K562 (cell line): Measurements from ENCODE around the gene RPLP2. TPM values are rescaled to one million over a fixed set of nuclear protein-coding genes. Genes with fewer than 3 reads are reported as not detected.
A peak's percentile ranks its signal among the peaks of the same experiment; 100 is the strongest.

ENCODE experiments used
- ATAC-seq: fragments of 200-7000 bp; cut with Tn5 transposase; 3 replicates; pipeline ENCODE4 v1.9.1; 2020; ENCODE audit warnings: moderate library complexity
- BruUV-seq: library from RNA; stranded (reverse); fragments of 400-500 nt; replicated peaks from 2 replicates; lab custom pipeline; 2021; lab: Mats Ljungman, UMichigan
- CTCF ChIA-PET: fragments of 300-600 bp; formaldehyde crosslinking; extraction: SDS; loops from one replicate; lab custom pipeline; 2021; ENCODE audit warnings: low intra/inter-chr PET ratio; lab: Yijun Ruan, JAX
- POLR2A ChIA-PET: fragments of 300-600, 350-650 bp; sonication (Branson Sonifier 250); formaldehyde crosslinking; extraction: SDS; loops from one replicate; lab custom pipeline; 2021; ENCODE audit warnings: antibody characterized with exemption, inconsistent platforms; lab: Yijun Ruan, JAX
- DNase-seq, 4 experiments: peaks; one replicate each; pipeline versions ENCODE4 v3.0.0 to v3.0.0-alpha.2; 2011 to 2018; ENCODE audit warnings: low spot score in 3 of 4, mixed read lengths in 3 of 4; ENCODE audit errors: extremely low read depth in 1 of 4
- FAIRE-seq: peaks from 2 replicates; lab custom pipeline; 2011; peaks lifted over from hg19 to GRCh38; lab: Jason Lieb, UNC
- H2AFZ ChIP-seq: 2 replicates; pipeline ENCODE4 v1.6.0; 2011; ENCODE audit warnings: low read depth, low read length, control low read depth, inconsistent platforms
- H3K27ac ChIP-seq: fragments of 200-600 bp; 3 replicates; pipeline ENCODE4 v1.8.0; 2011; ENCODE audit warnings: low read depth, mild to moderate bottlenecking, control low read depth, inconsistent platforms, low read length, moderate library complexity, mixed read lengths; ENCODE audit errors: extremely low read depth
- H3K27me3 ChIP-seq, 2 experiments: fragments of 300-600 bp in 1 of 2; 2 replicates in 1 of 2; 3 replicates in 1 of 2; pipeline versions ENCODE4 v1.6.0 to v1.8.0; 2011; ENCODE audit warnings: inconsistent platforms in 2 of 2, low read length in 2 of 2, mild to moderate bottlenecking in 1 of 2, mixed read lengths in 1 of 2, moderate library complexity in 1 of 2; ENCODE audit not compliant: control insufficient read depth in 2 of 2, insufficient read depth in 2 of 2
- H3K36me3 ChIP-seq: fragments of 300-600 bp; 3 replicates; pipeline ENCODE4 v1.8.0; 2011; ENCODE audit warnings: mild to moderate bottlenecking, low read length, inconsistent platforms; ENCODE audit not compliant: control insufficient read depth, insufficient read depth
- H3K4me1 ChIP-seq, 2 experiments: fragments of 200-600 bp in 1 of 2; replicated peaks in 1 of 2; 2 replicates in 1 of 2; 3 replicates in 1 of 2; pipeline versions ENCODE4 v1.5.1 to v1.8.0; 2011; ENCODE audit warnings: inconsistent platforms in 2 of 2, low read length in 2 of 2, mild to moderate bottlenecking in 1 of 2, mixed read lengths in 1 of 2, moderate library complexity in 1 of 2; ENCODE audit not compliant: control insufficient read depth in 2 of 2, insufficient read depth in 2 of 2
- H3K4me2 ChIP-seq: 2 replicates; pipeline ENCODE4 v1.6.1; 2011; ENCODE audit warnings: low read length, control low read depth, inconsistent platforms, mixed read lengths; ENCODE audit not compliant: insufficient read depth
- H3K4me3 ChIP-seq: fragments of 200-600 bp; sonication (generic), shearing (Covaris generic); 2 replicates; pipeline ENCODE4 v1.5.1; 2016; ENCODE audit warnings: control low read depth, inconsistent platforms
- H3K79me2 ChIP-seq: fragments of 200-600 bp; 3 replicates; pipeline ENCODE4 v1.8.0; 2011; ENCODE audit warnings: low read length, inconsistent platforms; ENCODE audit not compliant: control insufficient read depth, insufficient read depth
- H3K9ac ChIP-seq, 2 experiments: 2 replicates each; pipeline versions ENCODE4 v1.6.0 to v1.6.1; 2011; ENCODE audit warnings: low read depth in 2 of 2, low read length in 2 of 2, control low read depth in 1 of 2, inconsistent platforms in 1 of 2, mild to moderate bottlenecking in 1 of 2, mixed read lengths in 1 of 2; ENCODE audit not compliant: insufficient read depth in 1 of 2
- H3K9me1 ChIP-seq: one replicate; pipeline ENCODE4 v1.6.0; 2011; ENCODE audit warnings: inconsistent platforms, mild to moderate bottlenecking, low read length, moderate library complexity; ENCODE audit not compliant: control insufficient read depth, insufficient read depth
- H3K9me3 ChIP-seq: replicated peaks from 2 replicates; pipeline ENCODE4 v1.5.1; 2011; ENCODE audit warnings: low read depth, low read length, inconsistent platforms; ENCODE audit not compliant: control insufficient read depth, insufficient read depth
- H4K20me1 ChIP-seq: replicated peaks from 2 replicates; pipeline ENCODE4 v1.6.1; 2011; ENCODE audit warnings: low read length, inconsistent platforms, mixed read lengths; ENCODE audit not compliant: control insufficient read depth, insufficient read depth
- PHF20 ChIP-seq: fragments of 450-650 bp; IDR thresholded peaks from 2 replicates; pipeline ENCODE4 v1.6.1; 2018; ENCODE audit not compliant: partially characterized antibody
- POLR2G ChIP-seq: fragments of 200-400 bp; formaldehyde crosslinking; IDR thresholded peaks from 2 replicates; pipeline ENCODE4 v1.6.1; 2017; ENCODE audit warnings: low read depth, mild to moderate bottlenecking, antibody characterized with exemption, low read length, moderate library complexity
- ZBTB7A ChIP-seq: IDR thresholded peaks from 2 replicates; pipeline ENCODE4 v1.6.1; 2011; ENCODE audit warnings: low read depth, mild to moderate bottlenecking, low read length, moderate library complexity, borderline replicate concordance; ENCODE audit not compliant: control insufficient read depth
- WGBS: fragments of 100-300 bp; shearing (Covaris generic); methylation state at CpG from one replicate; pipeline ENCODE4 v1.1.6; 2016; ENCODE audit warnings: low coverage, mixed read lengths; ENCODE audit not compliant: insufficient coverage; ENCODE audit errors: missing lambda C conversion rate; 5-methylcytosine and 5-hydroxymethylcytosine counted together
- in situ Hi-C: fragments of 300-500 bp; cut with MboI; formaldehyde crosslinking; loops from 4 replicates; pipeline ENCODE4 v1.15.0; 2018; ENCODE audit warnings: inconsistent platforms, mixed read lengths
- intact Hi-C: fragments of 100-400 bp; cut with micrococcal nuclease; formaldehyde crosslinking; loops from 2 replicates; pipeline ENCODE4 v1.14.2; 2022
- polyA plus RNA-seq, 8 experiments: library from polyadenylated mRNA; depleted of rRNA in 4 of 8; stranded (reverse) in 5 of 8; unstranded in 3 of 8; fragments of >200 nt; fragmentation: Nextera tagmentation in 2 of 8; fragmentation: Illumina TruSeq in 1 of 8; extraction: Ambion mirVana in 2 of 8; extraction: Trizol in 1 of 8; gene quantifications; 2 replicates each; pipeline versions ENCODE4 v1.2.1 to v1.2.3, GENCODE V29; 2011 to 2014; ENCODE audit warnings: inconsistent platforms in 1 of 8, missing spikeins in 1 of 8
- total RNA-seq, 7 experiments: library from RNA; depleted of rRNA in 6 of 7; stranded (reverse); fragments of >200 nt in 6 of 7; fragmentation: Illumina TruSeq in 2 of 7; extraction: Trizol in 2 of 7; gene quantifications; 2 replicates each; pipeline versions ENCODE4 v1.2.1 to v1.2.3, GENCODE V29; 2011 to 2021; ENCODE audit warnings: low replicate concordance in 1 of 7
- TF ChIP-seq, protein P1 (sequence below): fragments of 250-450 bp; sonication (Bioruptor Pico); IDR thresholded peaks from 2 replicates; pipeline ENCODE4 v1.9.0; 2021; ENCODE audit warnings: mild to moderate bottlenecking
- TF ChIP-seq, protein P2 (sequence below): sonication (generic); formaldehyde crosslinking; IDR thresholded peaks from 2 replicates; pipeline ENCODE4 v1.8.1; 2023; ENCODE audit warnings: mild to moderate bottlenecking, missing genetic modification reagents

Gene RPLP2
- total and polyA plus RNA-seq, 9 of the 15 experiments (the other 6 are each of a cell fraction or from before 2014, with no cell fraction given): 528 to 3,807 (median 1,633) TPM

DNA sequence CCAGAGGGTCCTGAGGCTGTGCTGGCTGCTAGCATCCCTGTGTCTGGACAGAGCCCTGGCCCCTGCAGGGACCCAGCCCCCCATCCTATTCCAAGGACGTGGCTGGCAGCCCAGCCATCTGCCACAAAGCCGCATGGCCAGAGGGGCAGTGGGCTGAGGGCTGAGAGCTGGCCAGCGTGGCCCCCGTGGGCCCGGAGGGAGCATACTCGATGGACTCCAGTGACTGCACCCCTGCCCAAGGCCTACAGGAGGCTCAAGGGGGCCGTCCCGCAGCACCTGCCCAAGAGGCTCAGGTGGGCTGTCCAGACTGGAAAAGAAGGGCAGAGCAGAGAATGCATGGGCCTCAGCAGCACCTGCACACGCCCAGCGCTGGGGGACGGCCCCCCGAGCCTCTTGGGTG is 46.0 kb downstream of the RPLP2 start:
- BruUV-seq: no TSS peak
- 62% methylated on average over 7 of the region's 12 CpGs for whole genome bisulfite sequencing

More for the DNA sequence above, 46.0 kb downstream of the RPLP2 start:
- no peaks in the 10 kb centered on the region for H3K36me3 ChIP-seq
- peaks cover 6 to 88% of the 10 kb centered on the region in 2 experiments; a peak in 3 of 5 replicates for H3K4me1 ChIP-seq
- no peak for ATAC-seq
- TF ChIP-seq, protein P1, sequence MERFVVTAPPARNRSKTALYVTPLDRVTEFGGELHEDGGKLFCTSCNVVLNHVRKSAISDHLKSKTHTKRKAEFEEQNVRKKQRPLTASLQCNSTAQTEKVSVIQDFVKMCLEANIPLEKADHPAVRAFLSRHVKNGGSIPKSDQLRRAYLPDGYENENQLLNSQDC (CRISPR knock-in tag): no peak
- TF ChIP-seq PHF20: no peak
- TF ChIP-seq, protein P2, sequence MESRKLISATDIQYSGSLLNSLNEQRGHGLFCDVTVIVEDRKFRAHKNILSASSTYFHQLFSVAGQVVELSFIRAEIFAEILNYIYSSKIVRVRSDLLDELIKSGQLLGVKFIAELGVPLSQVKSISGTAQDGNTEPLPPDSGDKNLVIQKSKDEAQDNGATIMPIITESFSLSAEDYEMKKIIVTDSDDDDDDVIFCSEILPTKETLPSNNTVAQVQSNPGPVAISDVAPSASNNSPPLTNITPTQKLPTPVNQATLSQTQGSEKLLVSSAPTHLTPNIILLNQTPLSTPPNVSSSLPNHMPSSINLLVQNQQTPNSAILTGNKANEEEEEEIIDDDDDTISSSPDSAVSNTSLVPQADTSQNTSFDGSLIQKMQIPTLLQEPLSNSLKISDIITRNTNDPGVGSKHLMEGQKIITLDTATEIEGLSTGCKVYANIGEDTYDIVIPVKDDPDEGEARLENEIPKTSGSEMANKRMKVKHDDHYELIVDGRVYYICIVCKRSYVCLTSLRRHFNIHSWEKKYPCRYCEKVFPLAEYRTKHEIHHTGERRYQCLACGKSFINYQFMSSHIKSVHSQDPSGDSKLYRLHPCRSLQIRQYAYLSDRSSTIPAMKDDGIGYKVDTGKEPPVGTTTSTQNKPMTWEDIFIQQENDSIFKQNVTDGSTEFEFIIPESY (CRISPR knock-in tag): no peak
- TF ChIP-seq POLR2G: 0 out of 2 replicates have a peak, but pooled peaks have one; percentile 38
- TF ChIP-seq ZBTB7A: no peak
- H3K9me3 ChIP-seq: no peaks in the 10 kb centered on the region
- intact Hi-C loops: no loop called here
- no peak overlapping the region for H3K4me3 ChIP-seq
- in situ Hi-C loops: no loop called here
- ChIA-PET CTCF (no interaction called here), POLR2A (interaction anchor here (0.6 to 2.0 kb wide), 4 partner anchors 11 to 195 kb away, joined by 3 to 9 read pairs (median 4); partner anchors contain the start of genes POLR2L and TSPAN4)
- FAIRE-seq: no peak
- no peaks in the 10 kb centered on the region for H3K9me1 ChIP-seq
- no peak for DNase-seq
- peaks cover 8% of the 10 kb centered on the region for H4K20me1 ChIP-seq
- no peak overlapping the region for H3K27ac ChIP-seq
- no peak overlapping the region for H3K9ac ChIP-seq
- H3K27me3 ChIP-seq: no peaks in the 10 kb centered on the region
- no peaks in the 10 kb centered on the region for H3K79me2 ChIP-seq
- no peak overlapping the region for H2AFZ ChIP-seq
- H3K4me2 ChIP-seq: no peak overlapping the region
